HFF-Myc (cell line): ENCODE results near the gene TEX44.

Source experiments
- DNase-seq: peaks from one replicate; pipeline ENCODE4 v3.0.0-alpha.2; 2011; ENCODE audit warnings: low read depth; ENCODE audit errors: extremely low read depth
- H3K4me3 ChIP-seq: replicated peaks from 2 replicates; pipeline ENCODE4 v1.5.1; 2011; ENCODE audit warnings: low read depth, mild to moderate bottlenecking, control low read depth, low read length
- CTCF ChIP-seq: IDR thresholded peaks from 2 replicates; pipeline ENCODE4 v1.5.1; 2012; ENCODE audit warnings: mild to moderate bottlenecking, low read depth, low read length, control low read depth; ENCODE audit errors: missing control alignments

Gene TEX44

DNA sequence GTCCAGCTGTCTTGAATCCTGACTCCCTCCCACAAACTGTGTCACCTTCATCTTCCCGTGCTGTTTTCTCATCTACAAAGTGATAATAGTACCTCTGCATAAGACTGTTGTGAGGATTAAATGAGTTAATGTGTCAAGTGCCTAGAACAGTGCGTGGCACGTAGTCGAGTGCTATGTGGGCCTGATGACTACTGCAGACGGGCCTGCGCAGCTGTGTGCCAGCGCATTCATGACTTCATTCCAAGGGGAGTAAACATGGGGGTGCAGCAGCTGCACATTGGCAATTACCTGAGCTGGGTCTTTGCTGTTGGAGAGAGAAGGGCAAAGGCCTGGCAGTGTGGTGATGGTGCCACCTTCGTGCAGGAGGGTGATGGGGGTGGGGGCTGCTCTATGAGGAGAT lies 5.0 kb downstream of the TEX44 start:
- DNase-seq, result no peak
- H3K4me3 ChIP-seq, result no peak overlapping the region
- TF ChIP-seq CTCF, result no peak

DNA sequence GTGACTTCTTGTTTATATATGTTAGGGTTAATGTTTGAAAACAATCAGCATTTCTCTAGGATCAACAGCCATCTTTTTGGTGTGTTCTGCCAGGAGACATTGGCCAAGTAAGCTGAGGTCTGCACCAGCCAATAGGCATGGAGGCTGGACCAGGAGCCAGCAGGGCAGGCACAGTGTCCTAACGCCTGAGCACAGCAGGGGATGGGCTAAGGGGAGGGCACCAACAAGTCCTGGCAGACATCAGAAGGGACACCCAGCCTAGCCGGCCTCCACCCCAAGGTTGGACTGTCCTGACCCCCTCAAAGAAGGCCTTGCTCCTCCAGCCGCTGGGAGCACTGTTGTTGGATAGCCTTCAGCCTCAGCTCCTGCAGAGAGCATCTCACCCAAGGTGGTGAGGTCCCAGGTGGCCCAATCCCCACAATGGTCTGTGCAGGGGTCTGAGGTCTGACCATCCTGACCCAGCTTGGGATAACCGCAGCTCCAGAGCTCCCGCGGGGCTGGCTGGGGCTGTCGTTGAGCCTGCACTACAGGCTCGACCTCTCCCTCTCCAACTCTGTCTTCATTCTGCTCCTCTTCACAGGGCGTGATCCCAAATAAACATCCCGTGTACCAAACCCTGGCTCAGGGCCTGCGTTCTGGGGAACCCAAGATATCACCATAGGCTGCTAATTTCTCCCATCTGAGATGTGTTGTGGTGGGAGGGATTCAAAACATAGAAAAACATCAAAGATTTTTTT lies 8.1 kb downstream of the TEX44 start:
- DNase-seq, result no peak
- H3K4me3 ChIP-seq, result no peak overlapping the region
- TF ChIP-seq CTCF, result no peak

- TF ChIP-seq CTCF, result peak; percentile 89
- no peak overlapping the region for H3K4me3 ChIP-seq
- no peak for DNase-seq
Observed at GRCh38 chr2:231601356-231602229, 8.9 kb downstream of the TEX44 start.

- TF ChIP-seq CTCF, result no peak
- no peak overlapping the region for H3K4me3 ChIP-seq
- DNase-seq, result no peak
Observed at GRCh38 chr2:231602859-231603467, 10.3 kb downstream of the TEX44 start.

DNA sequence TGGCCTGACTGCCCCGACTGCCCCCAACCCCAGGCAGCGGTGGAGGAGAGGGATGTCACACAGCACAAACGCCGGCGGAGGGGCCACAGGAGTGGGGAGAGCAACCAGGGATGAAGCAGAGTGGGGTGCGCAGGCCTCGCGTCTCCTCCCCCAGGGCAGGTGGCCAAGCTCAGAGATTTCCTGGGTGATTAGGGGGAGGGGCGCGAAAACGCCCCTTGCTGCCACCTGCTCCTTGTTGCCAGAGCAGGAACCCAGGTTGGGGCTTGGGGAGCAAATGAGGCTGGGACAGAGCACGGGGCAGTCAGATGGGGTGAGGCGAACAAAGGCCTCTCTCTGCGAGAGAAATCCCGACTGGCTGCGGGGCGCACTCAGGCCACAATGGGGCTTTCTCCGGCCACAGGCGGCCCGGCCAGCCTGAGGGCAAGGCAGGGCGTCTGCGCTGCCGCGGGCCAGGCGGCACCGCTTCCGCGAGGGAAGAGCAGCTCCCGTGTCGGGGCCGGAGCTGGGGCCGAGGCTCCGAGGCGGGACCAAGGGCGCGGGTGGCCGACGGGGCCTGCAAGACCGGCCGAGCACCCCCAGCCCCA lies 11.5 kb downstream of the TEX44 start:
- TF ChIP-seq CTCF, result no peak
- peak overlapping the region; percentile 46 for H3K4me3 ChIP-seq
- DNase-seq, result no peak

- no peak for TF ChIP-seq CTCF
- peak overlapping the region; percentile 46 for H3K4me3 ChIP-seq
- DNase-seq, result peak; percentile 95
Observed at GRCh38 chr2:231604685-231605606, 12.3 kb downstream of the TEX44 start.
